HG03460 (cell line): ENCODE results near the gene RIMS1.
A peak's percentile ranks its signal among the peaks of the same experiment; 100 is the strongest.
"Not testable (repeated sequence)": the region's sequence is repeated elsewhere in the genome, so short reads cannot be mapped to it uniquely, and the experiment has no call there.

Experiments
- ATAC-seq: cut with Tn5 transposase; IDR thresholded peaks from one replicate; pipeline ENCODE4 v1.9.1; 2021; ENCODE audit not compliant: unreplicated experiment

RIMS1 gene

GRCh38 chr6:71979911-71980310 lies 93.6 kb downstream of the RIMS1 start:
- ATAC-seq, result no peak

DNA sequence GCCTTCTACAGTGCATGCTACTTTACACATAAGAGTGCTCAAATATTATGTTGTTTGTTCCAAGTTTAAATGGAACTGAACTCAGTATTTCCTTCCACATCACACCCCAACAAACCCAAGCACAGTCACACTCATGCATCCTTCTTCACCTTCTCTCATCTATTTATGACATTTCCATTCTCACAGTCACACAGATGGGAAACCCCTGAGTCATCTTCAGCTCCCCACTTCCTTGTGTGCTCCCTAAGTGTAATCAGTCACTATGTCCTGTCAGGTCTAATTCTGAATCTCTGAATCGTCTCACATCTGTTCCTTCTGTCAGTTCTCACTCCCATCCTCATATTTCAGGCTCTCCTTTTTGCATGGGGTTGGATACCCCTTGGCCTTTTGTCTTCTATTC lies 96.0 kb downstream of the RIMS1 start:
- ATAC-seq, result peak; percentile 86

- ATAC-seq, result no peak
Observed at GRCh38 chr6:71983131-71983530, 96.8 kb downstream of the RIMS1 start.

- ATAC-seq, result no peak
Observed at GRCh38 chr6:71994705-71995271, 108.4 kb downstream of the RIMS1 start.

GRCh38 chr6:71997341-71997740 lies 111.0 kb downstream of the RIMS1 start:
- no peak for ATAC-seq

GRCh38 chr6:72002415-72002814 lies 116.1 kb downstream of the RIMS1 start:
- no peak for ATAC-seq

DNA sequence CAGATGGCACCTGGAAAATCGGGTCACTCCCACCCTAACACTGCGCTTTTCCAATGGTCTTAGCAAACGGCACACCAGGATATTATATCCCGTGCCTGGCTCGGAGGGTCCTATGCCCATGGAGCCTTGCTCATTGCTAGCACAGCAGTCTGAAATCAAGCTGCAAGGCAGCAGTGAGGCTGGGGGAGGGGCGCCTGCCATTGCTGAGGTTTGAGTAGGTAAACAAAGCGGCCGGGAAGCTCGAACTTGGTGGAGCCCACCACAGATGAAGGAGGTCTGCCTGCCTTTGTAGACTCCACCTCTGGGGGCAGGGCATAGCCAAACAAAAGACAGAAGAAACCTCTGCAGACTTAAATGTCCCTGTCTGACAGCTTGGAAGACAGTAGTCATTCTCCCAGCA lies 120.2 kb downstream of the RIMS1 start:
- not testable (repeated sequence) for ATAC-seq

GRCh38 chr6:72022830-72023229 lies 136.5 kb downstream of the RIMS1 start:
- ATAC-seq, result no peak

GRCh38 chr6:72031471-72031870 lies 145.1 kb downstream of the RIMS1 start:
- ATAC-seq, result no peak

DNA sequence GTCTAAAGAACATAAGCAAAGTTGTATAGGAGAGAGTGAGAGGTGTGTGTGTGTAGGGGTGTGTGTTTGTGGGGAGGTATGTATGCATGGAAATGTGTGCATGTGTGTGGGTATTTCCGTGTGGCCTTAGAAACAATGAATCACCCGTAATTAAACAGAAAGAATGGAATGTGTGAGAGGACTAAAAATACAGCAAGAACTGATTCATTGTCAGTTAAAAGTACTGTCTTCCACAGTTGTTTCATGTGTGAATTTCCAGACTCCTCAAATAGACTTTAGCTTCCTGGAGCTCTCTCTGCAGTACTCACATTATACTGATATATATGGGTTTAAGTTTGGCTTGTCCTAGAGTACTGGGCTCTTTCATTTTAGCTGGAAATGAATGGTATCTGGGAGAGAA lies 145.7 kb downstream of the RIMS1 start:
- no peak for ATAC-seq

DNA sequence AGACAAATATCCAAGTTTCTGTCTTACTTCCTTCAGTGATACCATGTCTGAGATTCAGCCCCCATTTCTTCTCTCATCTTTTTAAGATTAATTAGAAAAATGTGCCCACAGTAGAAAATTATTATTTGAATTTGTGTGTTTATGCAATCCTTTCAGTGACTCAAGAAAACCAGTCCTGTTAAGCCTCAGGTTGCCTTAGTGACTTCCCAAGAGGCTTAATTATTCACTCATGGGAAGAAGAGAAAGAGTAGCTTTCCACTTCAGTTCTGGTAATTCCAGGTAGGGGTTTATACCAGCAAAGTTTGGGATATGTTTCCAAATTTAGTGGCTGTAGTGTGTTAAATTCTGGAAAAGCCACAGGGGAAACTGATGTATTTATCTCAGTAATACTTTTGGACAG lies 149.1 kb downstream of the RIMS1 start:
- no peak for ATAC-seq

GRCh38 chr6:72035966-72036365 lies 149.6 kb downstream of the RIMS1 start:
- ATAC-seq, result no peak

DNA sequence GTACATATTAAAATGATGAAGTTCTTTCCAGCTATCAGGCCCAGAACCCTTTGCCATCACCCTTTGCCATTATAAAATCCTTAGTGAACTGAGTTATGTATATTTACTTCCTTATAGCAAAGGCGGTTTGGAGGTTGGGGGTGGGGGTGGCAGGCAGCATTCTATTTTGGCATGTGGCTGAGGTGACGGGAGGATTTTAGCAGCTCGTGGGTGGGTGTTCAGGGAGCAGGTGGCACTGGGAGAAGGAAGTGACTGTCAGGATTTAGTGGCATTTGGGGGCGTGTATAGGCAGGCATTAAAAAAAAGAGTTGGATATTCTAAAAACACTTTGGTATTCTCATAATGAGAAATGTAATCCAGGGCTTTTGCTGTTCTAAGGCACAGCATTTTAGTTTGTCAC lies 150.7 kb downstream of the RIMS1 start:
- no peak for ATAC-seq

- ATAC-seq, result no peak
Observed at GRCh38 chr6:72040111-72040510, 153.8 kb downstream of the RIMS1 start.

DNA sequence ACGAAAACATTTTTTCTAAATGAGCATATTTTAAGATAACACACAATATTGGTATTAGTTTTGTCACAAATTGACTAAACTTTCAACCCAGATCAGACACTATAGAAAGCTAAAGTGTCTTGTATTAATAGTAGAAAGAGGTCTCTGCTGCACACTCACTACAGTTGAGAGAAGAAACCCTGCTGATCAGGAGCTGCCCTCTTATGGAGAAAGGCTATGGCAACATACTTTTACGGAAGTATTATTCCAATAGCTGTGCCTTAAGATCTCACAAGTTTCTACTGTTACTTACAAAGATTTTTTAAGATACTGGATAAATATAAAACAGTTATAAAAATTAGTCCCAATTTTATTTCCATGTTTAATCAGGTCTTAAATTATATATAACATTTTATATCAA lies 155.7 kb downstream of the RIMS1 start:
- no peak for ATAC-seq

- ATAC-seq, result no peak
Observed at GRCh38 chr6:72048080-72048479, 161.7 kb downstream of the RIMS1 start.

- no peak for ATAC-seq
Observed at GRCh38 chr6:72049376-72049775, 163.0 kb downstream of the RIMS1 start.

DNA sequence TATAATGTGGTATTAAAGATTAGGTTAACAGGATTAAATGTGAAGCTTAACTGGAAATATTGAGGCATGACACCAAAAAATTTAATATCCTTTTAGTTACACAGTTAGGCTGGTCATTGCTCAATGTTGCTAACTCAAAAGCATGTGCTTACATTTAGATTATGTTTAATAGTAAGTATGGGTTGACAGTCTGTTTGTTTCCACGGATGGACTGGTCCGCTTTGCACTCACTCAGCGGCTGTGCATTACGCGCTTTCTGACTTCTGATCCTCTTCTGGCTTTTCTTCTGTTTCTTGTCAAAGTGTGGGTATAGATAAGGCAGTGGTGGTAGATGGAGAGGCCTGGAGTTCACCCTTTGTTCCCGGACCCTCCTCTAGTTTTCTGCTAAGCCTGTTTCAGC lies 174.9 kb downstream of the RIMS1 start:
- no peak for ATAC-seq

DNA sequence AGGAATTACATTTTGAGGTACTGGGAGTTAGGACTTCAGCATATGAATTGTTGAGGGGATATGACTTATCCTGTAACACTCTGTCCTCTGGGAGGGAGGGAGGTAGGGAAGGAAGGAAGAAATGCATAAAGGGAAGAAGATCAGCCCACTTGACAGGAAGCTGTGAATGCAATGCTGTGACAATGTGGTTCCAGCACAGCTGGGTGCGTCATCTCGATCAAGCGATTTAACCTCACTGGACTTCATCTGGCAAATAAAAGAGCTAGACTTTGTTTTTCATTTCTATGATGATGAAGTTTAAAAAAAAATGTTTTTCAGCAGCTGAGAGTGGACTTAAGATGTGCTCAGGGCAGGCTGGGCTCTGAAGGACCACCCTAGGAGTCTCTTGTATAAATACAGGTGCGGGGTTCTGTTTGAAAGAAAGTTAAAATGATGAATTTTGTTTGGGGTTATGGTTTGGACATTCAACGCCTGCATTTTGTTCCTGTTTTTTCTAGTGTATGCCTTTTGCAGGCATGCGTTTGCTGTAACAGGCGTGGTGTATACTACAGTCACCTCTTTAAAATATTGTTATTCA lies 178.1 kb downstream of the RIMS1 start:
- no peak for ATAC-seq

DNA sequence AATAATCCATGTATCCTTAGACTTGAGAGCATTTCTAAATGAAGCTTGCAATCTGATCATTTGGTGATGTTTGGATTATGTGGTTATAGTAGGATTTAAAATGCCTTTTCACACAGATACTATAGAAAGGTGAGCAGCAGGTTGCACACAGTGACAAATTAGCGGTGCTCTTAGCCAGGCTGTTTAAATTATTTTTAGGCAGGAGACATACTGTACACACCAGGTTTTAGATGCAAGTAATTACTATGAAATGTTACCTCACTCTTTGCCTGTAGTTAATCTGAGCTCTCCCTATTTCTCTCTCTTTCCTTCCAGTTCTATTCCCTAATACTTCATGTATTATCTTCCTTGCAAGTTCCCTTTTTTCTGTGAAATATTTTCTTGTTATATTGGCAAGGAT lies 191.7 kb downstream of the RIMS1 start:
- no peak for ATAC-seq

DNA sequence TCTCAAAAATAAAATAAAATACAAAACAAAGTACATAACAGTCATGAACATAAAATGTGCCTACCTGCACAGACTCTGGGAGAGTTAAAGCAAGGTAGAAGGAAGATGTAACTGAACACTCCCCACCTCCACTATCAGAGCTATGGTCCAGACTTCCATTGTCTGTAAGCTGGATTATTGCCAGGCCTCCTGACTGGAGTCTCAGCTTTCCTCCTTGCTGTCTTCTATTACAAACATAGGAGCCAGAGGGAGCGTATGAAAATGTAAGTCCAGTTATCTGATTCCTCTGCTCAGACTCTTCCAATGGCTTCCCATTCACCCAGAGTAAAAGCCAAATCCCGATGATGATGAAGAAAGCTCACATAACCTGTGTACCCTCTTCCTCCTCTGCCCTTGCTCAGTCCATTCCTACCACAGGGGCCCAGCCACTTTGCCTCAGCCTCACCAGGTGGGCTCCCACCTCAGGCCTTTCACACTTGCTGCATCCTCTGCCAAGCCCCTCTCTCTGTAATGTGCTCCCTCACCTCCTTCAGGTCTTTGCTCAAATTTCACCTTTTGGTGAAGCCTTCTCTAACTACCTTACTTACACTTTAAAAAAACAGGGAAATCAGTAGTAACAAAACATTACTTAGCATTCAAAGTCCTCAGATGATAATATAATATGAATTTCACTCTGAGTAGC lies 194.1 kb downstream of the RIMS1 start:
- ATAC-seq, result no peak

- no peak for ATAC-seq
Observed at GRCh38 chr6:72081871-72082270, 195.5 kb downstream of the RIMS1 start.

- ATAC-seq, result no peak
Observed at GRCh38 chr6:72083976-72084375, 197.6 kb downstream of the RIMS1 start.
